Urinary bladder (tissue), 4 donors: ENCODE results near the gene FGFR3. TPM values are rescaled to one million over a fixed set of nuclear protein-coding genes. Genes with fewer than 3 reads are reported as not detected.

Source experiments
- DNase-seq: peaks from one replicate; pipeline ENCODE4 v3.0.0-alpha.2; 2015; ENCODE audit errors: extremely low spot score
- H3K27ac ChIP-seq: one replicate; pipeline ENCODE4 v1.5.1; 2013; ENCODE audit warnings: low read depth, mild to moderate bottlenecking, moderate library complexity
- H3K36me3 ChIP-seq: one replicate; pipeline ENCODE4 v1.6.1; 2013; ENCODE audit warnings: mild to moderate bottlenecking, moderate library complexity; ENCODE audit not compliant: insufficient read depth
- H3K4me1 ChIP-seq: one replicate; pipeline ENCODE4 v1.6.1; 2013; ENCODE audit warnings: mild to moderate bottlenecking, moderate library complexity; ENCODE audit not compliant: insufficient read depth
- H3K4me3 ChIP-seq: one replicate; pipeline ENCODE4 v1.5.1; 2013; ENCODE audit warnings: low read depth, low read length
- WGBS: extraction: QIAGEN DNeasy Blood & Tissue Kit; methylation state at CpG from one replicate; pipeline ENCODE4 v1.1.7; 2013; 5-methylcytosine and 5-hydroxymethylcytosine counted together
- polyA plus RNA-seq: library from polyadenylated mRNA; stranded (reverse); fragments of 200-250 nt; gene quantifications from one replicate; pipeline ENCODE4 v1.2.3, GENCODE V29; 2013
- total RNA-seq: library from RNA; depleted of rRNA; stranded (reverse); fragments of >200 nt; gene quantifications from one replicate; pipeline ENCODE4 v1.2.3, GENCODE V29; 2014
- donor health status: healthy with polysubstance abuse.
- donor health status: healthy.

Gene FGFR3
- total and polyA plus RNA-seq, 2 donors, result 12.3 to 26.5 TPM

DNA sequence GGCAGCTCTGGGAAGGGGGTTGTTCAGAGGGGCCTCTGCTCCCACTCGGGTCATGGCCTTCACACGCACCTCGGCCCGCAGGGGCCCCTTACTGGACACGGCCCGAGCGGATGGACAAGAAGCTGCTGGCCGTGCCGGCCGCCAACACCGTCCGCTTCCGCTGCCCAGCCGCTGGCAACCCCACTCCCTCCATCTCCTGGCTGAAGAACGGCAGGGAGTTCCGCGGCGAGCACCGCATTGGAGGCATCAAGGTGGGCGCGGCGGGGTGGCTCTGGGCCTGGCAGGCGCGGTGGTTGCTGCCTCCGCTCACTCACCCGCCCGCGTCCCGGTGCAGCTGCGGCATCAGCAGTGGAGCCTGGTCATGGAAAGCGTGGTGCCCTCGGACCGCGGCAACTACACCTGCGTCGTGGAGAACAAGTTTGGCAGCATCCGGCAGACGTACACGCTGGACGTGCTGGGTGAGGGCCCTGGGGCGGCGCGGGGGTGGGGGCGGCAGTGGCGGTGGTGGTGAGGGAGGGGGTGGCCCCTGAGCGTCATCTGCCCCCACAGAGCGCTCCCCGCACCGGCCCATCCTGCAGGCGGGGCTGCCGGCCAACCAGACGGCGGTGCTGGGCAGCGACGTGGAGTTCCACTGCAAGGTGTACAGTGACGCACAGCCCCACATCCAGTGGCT, 8.3 kb downstream of the FGFR3 start:
- H3K36me3 ChIP-seq, result peaks cover 3% of the 10 kb centered on the region
- no peaks in the 10 kb centered on the region for H3K4me1 ChIP-seq
- no peak for DNase-seq
- H3K4me3 ChIP-seq, result no peak overlapping the region
- no peak overlapping the region for H3K27ac ChIP-seq
- 97% methylated on average over 56 of the region's 56 CpGs for WGBS

DNA sequence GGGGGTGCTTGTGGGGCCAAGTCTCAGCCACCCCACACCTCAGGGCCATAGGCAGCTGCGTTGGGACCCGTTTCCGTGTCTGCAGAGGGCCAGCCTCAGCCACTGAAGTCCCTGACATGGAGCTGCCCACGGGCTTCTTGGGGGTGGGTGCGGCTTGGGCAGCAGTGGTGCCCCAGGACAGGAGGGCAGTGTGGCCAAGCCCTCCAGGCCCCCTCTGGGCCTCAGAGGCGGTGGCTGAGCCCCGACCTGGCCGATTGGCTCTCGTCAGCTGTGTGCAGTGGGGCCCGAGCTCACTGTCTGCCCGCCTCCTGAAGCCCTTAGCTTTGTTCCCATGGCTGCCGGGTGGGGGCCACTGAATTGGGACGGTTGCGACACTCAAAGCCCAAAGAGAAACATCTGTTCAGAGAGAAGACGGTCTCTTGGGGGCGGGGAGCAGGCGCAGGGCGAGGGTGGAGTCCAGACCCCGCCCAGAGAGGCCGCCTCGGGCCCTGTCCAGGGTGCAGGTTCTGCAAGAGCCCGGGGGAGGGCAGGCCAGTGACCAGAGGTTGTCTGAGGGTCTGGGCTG, 9.1 kb downstream of the FGFR3 start:
- WGBS, result 76% methylated on average over 22 of the region's 22 CpGs
- Histone ChIP-seq H3K4me3 (no peak overlapping the region), H3K36me3 (peaks cover 3% of the 10 kb centered on the region), H3K27ac (no peak overlapping the region), H3K4me1 (no peaks in the 10 kb centered on the region)
- DNase-seq, result no peak

GRCh38 chr4:1802720-1803522, 9.8 kb downstream of the FGFR3 start:
- no peaks in the 10 kb centered on the region for H3K4me1 ChIP-seq
- H3K4me3 ChIP-seq, result no peak overlapping the region
- DNase-seq, result no peak
- H3K36me3 ChIP-seq, result peaks cover 3% of the 10 kb centered on the region
- no peak overlapping the region for H3K27ac ChIP-seq
- WGBS, result 93% methylated on average over 71 of the region's 71 CpGs

GRCh38 chr4:1803523-1804423, 10.7 kb downstream of the FGFR3 start:
- DNase-seq, result no peak
- Histone ChIP-seq H3K4me3 (no peak overlapping the region), H3K36me3 (peaks cover 3% of the 10 kb centered on the region), H3K27ac (no peak overlapping the region), H3K4me1 (no peaks in the 10 kb centered on the region)
- 92% methylated on average over 51 of the region's 51 CpGs for WGBS

GRCh38 chr4:1804638-1805492, 11.8 kb downstream of the FGFR3 start:
- Histone ChIP-seq H3K36me3 (peaks cover 3% of the 10 kb centered on the region), H3K4me1 (no peaks in the 10 kb centered on the region), H3K27ac (no peak overlapping the region), H3K4me3 (no peak overlapping the region)
- no peak for DNase-seq
- WGBS, result 92% methylated on average over 37 of the region's 37 CpGs

- Histone ChIP-seq H3K36me3 (peaks cover 3% of the 10 kb centered on the region), H3K4me1 (no peaks in the 10 kb centered on the region), H3K27ac (no peak overlapping the region), H3K4me3 (no peak overlapping the region)
- 94% methylated on average over 47 of the region's 47 CpGs for WGBS
- DNase-seq, result no peak
Observed at GRCh38 chr4:1805493-1806222, 12.6 kb downstream of the FGFR3 start.

- Histone ChIP-seq H3K4me3 (no peak overlapping the region), H3K27ac (no peak overlapping the region), H3K36me3 (peaks cover 3% of the 10 kb centered on the region), H3K4me1 (no peaks in the 10 kb centered on the region)
- no peak for DNase-seq
- WGBS, result 96% methylated on average over 11 of the region's 11 CpGs
Observed at GRCh38 chr4:1806223-1806564, 13.1 kb downstream of the FGFR3 start.

DNA sequence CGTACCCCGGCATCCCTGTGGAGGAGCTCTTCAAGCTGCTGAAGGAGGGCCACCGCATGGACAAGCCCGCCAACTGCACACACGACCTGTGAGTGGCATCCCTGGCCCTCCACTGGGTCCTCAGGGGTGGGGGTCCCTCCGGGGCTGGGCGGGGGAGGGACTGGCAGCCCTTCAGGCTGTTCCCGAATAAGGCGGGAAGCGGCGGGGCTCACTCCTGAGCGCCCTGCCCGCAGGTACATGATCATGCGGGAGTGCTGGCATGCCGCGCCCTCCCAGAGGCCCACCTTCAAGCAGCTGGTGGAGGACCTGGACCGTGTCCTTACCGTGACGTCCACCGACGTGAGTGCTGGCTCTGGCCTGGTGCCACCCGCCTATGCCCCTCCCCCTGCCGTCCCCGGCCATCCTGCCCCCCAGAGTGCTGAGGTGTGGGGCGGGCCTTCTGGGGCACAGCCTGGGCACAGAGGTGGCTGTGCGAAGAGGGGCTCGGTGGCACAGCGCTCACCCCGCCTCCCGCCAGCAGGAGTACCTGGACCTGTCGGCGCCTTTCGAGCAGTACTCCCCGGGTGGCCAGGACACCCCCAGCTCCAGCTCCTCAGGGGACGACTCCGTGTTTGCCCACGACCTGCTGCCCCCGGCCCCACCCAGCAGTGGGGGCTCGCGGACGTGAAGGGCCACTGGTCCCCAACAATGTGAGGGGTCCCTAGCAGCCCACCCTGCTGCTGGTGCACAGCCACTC, 13.7 kb downstream of the FGFR3 start:
- 88% methylated on average over 41 of the region's 41 CpGs for WGBS
- H3K4me3 ChIP-seq, result no peak overlapping the region
- no peak overlapping the region for H3K27ac ChIP-seq
- DNase-seq, result no peak
- H3K4me1 ChIP-seq, result no peaks in the 10 kb centered on the region
- peaks cover 3% of the 10 kb centered on the region for H3K36me3 ChIP-seq

- H3K4me1 ChIP-seq, result no peaks in the 10 kb centered on the region
- H3K36me3 ChIP-seq, result peaks cover 3% of the 10 kb centered on the region
- 81% methylated on average over 16 of the region's 16 CpGs for WGBS
- H3K27ac ChIP-seq, result no peak overlapping the region
- H3K4me3 ChIP-seq, result no peak overlapping the region
- no peak for DNase-seq
Observed at GRCh38 chr4:1807332-1807777, 14.3 kb downstream of the FGFR3 start.

DNA sequence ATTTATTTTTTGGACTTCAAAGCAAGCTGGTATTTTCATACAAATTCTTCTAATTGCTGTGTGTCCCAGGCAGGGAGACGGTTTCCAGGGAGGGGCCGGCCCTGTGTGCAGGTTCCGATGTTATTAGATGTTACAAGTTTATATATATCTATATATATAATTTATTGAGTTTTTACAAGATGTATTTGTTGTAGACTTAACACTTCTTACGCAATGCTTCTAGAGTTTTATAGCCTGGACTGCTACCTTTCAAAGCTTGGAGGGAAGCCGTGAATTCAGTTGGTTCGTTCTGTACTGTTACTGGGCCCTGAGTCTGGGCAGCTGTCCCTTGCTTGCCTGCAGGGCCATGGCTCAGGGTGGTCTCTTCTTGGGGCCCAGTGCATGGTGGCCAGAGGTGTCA, 15.3 kb downstream of the FGFR3 start:
- 69% methylated on average over 6 of the region's 6 CpGs for WGBS
- Histone ChIP-seq H3K4me3 (no peak overlapping the region), H3K27ac (no peak overlapping the region), H3K36me3 (peaks cover 3% of the 10 kb centered on the region), H3K4me1 (no peaks in the 10 kb centered on the region)
- DNase-seq, result no peak

DNA sequence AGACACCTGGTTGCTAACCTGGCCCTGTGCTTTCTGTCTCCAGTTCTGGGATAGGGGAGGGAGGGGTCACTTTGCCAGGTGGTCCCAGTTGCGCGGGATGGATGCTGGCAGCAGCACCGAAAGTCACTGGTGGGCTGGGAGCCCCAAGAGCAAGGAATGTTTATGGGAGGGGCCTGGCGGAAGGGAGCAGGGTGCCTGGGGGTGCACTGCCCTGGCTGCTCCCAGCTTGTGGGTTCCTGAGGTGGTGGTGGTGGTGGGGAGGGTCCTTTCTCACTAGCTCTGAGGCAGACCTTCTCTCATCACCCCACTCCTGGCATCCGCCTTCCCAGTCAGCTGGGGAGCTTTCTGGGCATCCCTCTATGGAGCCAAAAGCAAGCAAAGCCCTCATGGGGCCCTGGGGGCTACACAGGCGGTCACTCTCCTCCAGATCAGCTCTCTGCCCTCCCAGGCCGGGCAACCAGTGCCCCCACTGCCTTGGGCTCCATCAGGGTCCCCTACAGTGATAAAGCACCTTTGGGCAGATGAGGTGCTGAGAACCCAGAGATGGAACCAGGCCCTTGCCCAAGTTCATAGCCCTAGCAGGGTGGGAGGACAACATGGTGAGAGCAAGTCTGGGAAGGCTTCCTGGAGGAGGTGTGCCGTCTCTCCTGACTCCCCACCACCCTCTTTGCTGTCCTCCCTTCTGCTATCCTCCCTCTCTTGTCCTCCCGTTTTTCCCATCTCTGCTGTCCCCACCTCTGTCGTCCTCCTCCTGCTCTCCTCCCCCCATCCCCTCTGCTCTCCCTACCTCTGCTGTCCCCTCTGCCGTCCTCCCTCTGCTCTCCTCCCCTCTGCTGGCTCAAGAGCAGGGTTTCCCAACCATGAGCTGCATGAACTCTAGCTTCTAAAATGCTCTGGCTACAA, 16.0 kb downstream of the FGFR3 start:
- WGBS, result 71% methylated on average over 11 of the region's 11 CpGs
- no peak overlapping the region for H3K27ac ChIP-seq

More for the DNA sequence above, 16.0 kb downstream of the FGFR3 start:
- no peaks in the 10 kb centered on the region for H3K4me1 ChIP-seq
- DNase-seq, result no peak
- H3K4me3 ChIP-seq, result no peak overlapping the region
- no peaks in the 10 kb centered on the region for H3K36me3 ChIP-seq
